ENCODE data around the gene LRRC56.

LRRC56 gene

GRCh38 chr11:560305-561147 is 23.2 kb downstream of the LRRC56 start, which contains the start of the genes LMNTD2 and RASSF7:
Gene LMNTD2, minus strand, starts transcription at chr11:560738. Its CDS starts 22 bp downstream, at chr11:560716.
Gene RASSF7, plus strand, starts transcription at chr11:560970. Its CDS starts 799 bp downstream, at chr11:561769.
- Mint-ChIP-seq H3K27me3 (ENCODE audit: low read depth) (peaks cover 14% of the 10 kb centered on the region), H3K36me3 (ENCODE audit: low read depth) (peaks cover 13% of the 10 kb centered on the region), H3K9me3 (no peaks in the 10 kb centered on the region), H3K27ac (peak within 1 kb of the TSS; percentile 49), H3K4me1 (ENCODE audit: low read depth) (peaks cover 9% of the 10 kb centered on the region), H3K4me3 (peak within 1 kb of the TSS; percentile 95)
- DNase-seq (ENCODE audit: low spot score), result peak; percentile 92

DNA sequence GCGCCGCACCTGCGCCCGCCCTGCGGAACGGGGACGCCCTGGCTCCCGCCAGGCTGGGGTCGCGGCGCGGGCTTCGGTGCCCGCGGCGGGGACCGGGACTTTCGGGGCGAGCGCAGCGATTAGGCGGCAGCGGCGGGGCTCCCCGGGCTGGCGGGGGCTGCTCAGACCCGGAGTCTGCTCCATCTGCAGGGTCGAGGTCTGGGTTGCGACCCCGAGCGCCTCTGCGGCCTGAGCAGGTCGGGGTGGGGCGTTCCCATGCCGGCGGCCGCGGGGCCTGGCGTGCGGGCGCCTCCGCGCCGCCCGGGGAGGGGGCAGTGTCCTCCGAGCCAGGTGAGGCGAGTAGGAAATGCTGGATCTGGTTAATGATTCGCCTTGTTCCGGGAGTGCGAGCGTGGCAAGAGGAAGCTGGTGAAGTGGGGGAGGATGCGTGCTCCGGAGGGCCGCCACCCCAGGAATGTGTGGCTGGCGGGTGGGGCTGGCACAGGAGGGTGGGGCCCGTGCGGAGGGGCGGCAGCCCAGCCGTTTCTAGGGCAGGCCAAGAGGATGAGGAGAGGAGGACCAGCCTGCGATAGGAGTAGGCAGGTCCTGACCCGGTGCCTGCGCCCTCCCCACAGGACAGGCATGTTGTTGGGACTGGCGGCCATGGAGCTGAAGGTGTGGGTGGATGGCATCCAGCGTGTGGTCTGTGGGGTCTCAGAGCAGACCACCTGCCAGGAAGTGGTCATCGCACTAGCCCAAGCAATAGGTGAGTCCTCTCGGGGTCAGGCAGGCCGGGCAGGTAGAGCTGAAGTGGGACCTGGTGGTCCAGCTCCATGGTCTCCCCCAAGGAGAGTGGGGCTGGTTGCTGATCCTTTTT is 24.0 kb downstream of the LRRC56 start:
- peak overlapping the region; percentile 95 for H3K4me3 Mint-ChIP-seq
- H3K27me3 Mint-ChIP-seq (ENCODE audit: low read depth), result peaks cover 12% of the 10 kb centered on the region
- H3K9me3 Mint-ChIP-seq, result no peaks in the 10 kb centered on the region
- peaks cover 9% of the 10 kb centered on the region for H3K4me1 Mint-ChIP-seq (ENCODE audit: low read depth)
- no peak for DNase-seq (ENCODE audit: low spot score)
- H3K27ac Mint-ChIP-seq, result peak overlapping the region; percentile 49
- H3K36me3 Mint-ChIP-seq (ENCODE audit: low read depth), result peaks cover 13% of the 10 kb centered on the region

DNA sequence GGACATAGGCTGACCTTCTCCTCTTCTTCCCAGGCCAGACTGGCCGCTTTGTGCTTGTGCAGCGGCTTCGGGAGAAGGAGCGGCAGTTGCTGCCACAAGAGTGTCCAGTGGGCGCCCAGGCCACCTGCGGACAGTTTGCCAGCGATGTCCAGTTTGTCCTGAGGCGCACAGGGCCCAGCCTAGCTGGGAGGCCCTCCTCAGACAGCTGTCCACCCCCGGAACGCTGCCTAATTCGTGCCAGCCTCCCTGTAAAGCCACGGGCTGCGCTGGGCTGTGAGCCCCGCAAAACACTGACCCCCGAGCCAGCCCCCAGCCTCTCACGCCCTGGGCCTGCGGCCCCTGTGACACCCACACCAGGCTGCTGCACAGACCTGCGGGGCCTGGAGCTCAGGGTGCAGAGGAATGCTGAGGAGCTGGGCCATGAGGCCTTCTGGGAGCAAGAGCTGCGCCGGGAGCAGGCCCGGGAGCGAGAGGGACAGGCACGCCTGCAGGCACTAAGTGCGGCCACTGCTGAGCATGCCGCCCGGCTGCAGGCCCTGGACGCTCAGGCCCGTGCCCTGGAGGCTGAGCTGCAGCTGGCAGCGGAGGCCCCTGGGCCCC is 24.8 kb downstream of the LRRC56 start:
- Mint-ChIP-seq H3K4me3 (peak overlapping the region; percentile 95), H3K27ac (no peak overlapping the region), H3K4me1 (ENCODE audit: low read depth) (peaks cover 12% of the 10 kb centered on the region), H3K27me3 (ENCODE audit: low read depth) (peaks cover 8% of the 10 kb centered on the region), H3K9me3 (no peaks in the 10 kb centered on the region), H3K36me3 (ENCODE audit: low read depth) (peaks cover 13% of the 10 kb centered on the region)
- no peak for DNase-seq (ENCODE audit: low spot score)

GRCh38 chr11:563066-563811 is 25.9 kb downstream of the LRRC56 start:
- H3K27ac Mint-ChIP-seq, result no peak overlapping the region
- H3K4me3 Mint-ChIP-seq, result no peak overlapping the region
- DNase-seq (ENCODE audit: low spot score), result no peak
- H3K36me3 Mint-ChIP-seq (ENCODE audit: low read depth), result peaks cover 17% of the 10 kb centered on the region
- H3K9me3 Mint-ChIP-seq, result no peaks in the 10 kb centered on the region
- peaks cover under 1% of the 10 kb centered on the region for H3K27me3 Mint-ChIP-seq (ENCODE audit: low read depth)
- H3K4me1 Mint-ChIP-seq (ENCODE audit: low read depth), result peaks cover 13% of the 10 kb centered on the region

- H3K4me3 Mint-ChIP-seq, result no peak overlapping the region
- no peak overlapping the region for H3K27ac Mint-ChIP-seq
- peaks cover 17% of the 10 kb centered on the region for H3K36me3 Mint-ChIP-seq (ENCODE audit: low read depth)
- no peaks in the 10 kb centered on the region for H3K27me3 Mint-ChIP-seq (ENCODE audit: low read depth)
- no peak for DNase-seq (ENCODE audit: low spot score)
- H3K9me3 Mint-ChIP-seq, result no peaks in the 10 kb centered on the region
- peaks cover 13% of the 10 kb centered on the region for H3K4me1 Mint-ChIP-seq (ENCODE audit: low read depth)
Observed at GRCh38 chr11:563812-564578, 26.7 kb downstream of the LRRC56 start.

DNA sequence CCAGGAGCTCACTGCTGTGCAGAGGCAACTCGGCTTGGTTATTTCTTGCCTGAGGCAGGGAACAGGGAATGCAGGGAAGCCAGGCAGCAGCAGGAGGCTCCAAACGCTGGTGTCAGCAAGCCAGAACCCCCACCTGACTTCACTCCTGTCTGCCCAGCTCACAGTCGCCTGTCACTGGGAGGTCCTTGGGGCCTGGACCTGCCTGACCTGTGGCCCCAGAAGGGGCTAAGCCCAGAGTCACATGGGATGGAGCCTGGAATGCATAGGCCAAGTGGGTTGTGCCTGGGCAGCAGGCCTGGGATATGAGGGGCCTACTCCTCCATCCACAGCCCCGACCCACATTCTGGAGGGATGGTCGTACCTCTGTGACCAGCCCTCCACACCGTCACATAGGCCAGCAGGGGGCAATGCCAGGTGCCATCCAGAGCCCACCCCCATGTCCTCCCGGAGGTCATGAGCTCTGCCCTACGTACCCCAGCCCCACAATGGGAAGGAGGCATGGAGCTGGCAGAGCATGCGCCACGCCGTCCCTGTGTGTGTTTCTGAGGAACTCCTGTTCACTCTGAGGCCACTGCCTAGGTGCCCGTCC is 28.7 kb downstream of the LRRC56 start:
- H3K36me3 Mint-ChIP-seq (ENCODE audit: low read depth), result peaks cover 17% of the 10 kb centered on the region
- H3K4me3 Mint-ChIP-seq, result no peak overlapping the region
- H3K27ac Mint-ChIP-seq, result no peak overlapping the region
- peaks cover 9% of the 10 kb centered on the region for H3K4me1 Mint-ChIP-seq (ENCODE audit: low read depth)
- no peaks in the 10 kb centered on the region for H3K9me3 Mint-ChIP-seq
- no peaks in the 10 kb centered on the region for H3K27me3 Mint-ChIP-seq (ENCODE audit: low read depth)
- DNase-seq (ENCODE audit: low spot score), result no peak

DNA sequence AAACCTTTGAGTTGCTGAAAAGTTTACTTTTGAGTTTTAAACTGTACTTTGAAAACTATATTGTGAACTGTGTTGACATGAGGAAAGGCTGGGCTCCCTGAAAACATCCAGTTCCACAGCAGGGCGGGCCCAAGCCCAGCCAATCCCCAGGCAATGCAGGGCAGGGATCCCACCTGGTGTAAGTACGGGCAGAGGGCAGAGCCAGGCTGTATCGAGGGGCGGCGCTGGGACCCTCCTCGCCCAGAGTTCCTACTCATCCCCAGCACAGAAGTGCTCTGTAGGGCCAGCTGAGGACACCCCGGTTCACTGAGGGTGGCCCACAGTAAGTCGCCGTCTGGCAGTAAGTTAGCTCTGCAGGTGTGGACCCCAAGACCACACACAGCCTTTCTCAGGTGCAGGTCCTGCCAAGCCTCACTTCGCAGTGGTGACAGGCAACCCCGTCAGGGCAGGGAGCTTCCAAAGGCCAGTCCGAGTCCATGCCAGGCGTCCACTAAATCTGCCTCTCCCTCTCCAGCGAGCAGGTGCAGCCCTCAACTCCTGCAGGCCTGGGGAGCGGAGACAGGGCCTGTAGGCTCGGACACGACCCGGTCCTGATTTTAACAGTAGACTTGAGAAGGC is 29.8 kb downstream of the LRRC56 start:
- H3K4me1 Mint-ChIP-seq (ENCODE audit: low read depth), result peaks cover 5% of the 10 kb centered on the region
- no peaks in the 10 kb centered on the region for H3K9me3 Mint-ChIP-seq
- H3K27me3 Mint-ChIP-seq (ENCODE audit: low read depth), result no peaks in the 10 kb centered on the region
- H3K4me3 Mint-ChIP-seq, result peak overlapping the region; percentile 89
- DNase-seq (ENCODE audit: low spot score), result no peak
- H3K36me3 Mint-ChIP-seq (ENCODE audit: low read depth), result peaks cover 13% of the 10 kb centered on the region
- peak overlapping the region; percentile 71 for H3K27ac Mint-ChIP-seq

DNA sequence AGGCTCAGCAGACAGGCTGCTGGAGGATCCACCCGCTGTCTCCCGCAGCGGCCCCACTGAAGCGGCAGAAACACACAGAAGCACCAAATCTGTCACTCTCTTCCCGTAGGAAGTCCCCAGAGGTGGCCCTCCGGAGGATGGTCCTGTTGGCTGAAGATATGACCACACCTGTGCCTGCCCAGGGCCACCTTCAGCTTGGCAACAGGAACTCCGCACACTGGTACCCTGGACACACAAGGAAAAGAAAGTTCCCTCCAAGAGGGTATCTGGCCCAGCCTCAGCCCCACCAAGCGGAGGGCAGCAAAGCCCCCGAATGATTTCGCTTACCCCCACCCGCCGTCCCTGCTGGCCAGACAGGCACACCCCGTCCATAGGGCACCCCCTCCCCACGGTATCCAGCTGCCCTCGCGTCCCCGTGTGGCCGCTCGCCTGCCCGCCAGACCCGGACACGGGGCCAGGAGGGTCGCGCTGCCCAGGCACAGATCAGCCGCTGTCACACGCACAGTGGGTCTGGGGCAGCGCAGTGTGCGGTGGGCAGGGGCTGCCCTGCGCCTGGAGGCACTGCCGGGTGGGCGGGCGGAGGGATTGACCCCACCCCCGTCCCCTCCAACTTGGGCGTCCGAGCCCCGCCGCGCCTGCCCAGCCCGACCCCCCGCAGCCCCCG is 30.4 kb downstream of the LRRC56 start:
- Mint-ChIP-seq H3K9me3 (no peaks in the 10 kb centered on the region), H3K27ac (peak overlapping the region; percentile 71), H3K4me3 (peak overlapping the region; percentile 89), H3K27me3 (ENCODE audit: low read depth) (no peaks in the 10 kb centered on the region), H3K4me1 (ENCODE audit: low read depth) (peaks cover 5% of the 10 kb centered on the region), H3K36me3 (ENCODE audit: low read depth) (peaks cover 13% of the 10 kb centered on the region)
- DNase-seq (ENCODE audit: low spot score), result no peak

GRCh38 chr11:568306-569157 is 31.2 kb downstream of the LRRC56 start:
- DNase-seq (ENCODE audit: low spot score), result peak; percentile 97
- peak overlapping the region; percentile 78 for H3K4me3 Mint-ChIP-seq
- peaks cover 11% of the 10 kb centered on the region for H3K36me3 Mint-ChIP-seq (ENCODE audit: low read depth)
- peaks cover 5% of the 10 kb centered on the region for H3K4me1 Mint-ChIP-seq (ENCODE audit: low read depth)
- peak overlapping the region; percentile 68 for H3K27ac Mint-ChIP-seq
- no peaks in the 10 kb centered on the region for H3K9me3 Mint-ChIP-seq
- H3K27me3 Mint-ChIP-seq (ENCODE audit: low read depth), result no peaks in the 10 kb centered on the region

- Mint-ChIP-seq H3K27ac (peak overlapping the region; percentile 68), H3K4me3 (peak overlapping the region; percentile 78), H3K9me3 (no peaks in the 10 kb centered on the region), H3K36me3 (ENCODE audit: low read depth) (peaks cover 8% of the 10 kb centered on the region), H3K27me3 (ENCODE audit: low read depth) (no peaks in the 10 kb centered on the region), H3K4me1 (ENCODE audit: low read depth) (peaks cover 8% of the 10 kb centered on the region)
- DNase-seq (ENCODE audit: low spot score), result no peak
Observed at GRCh38 chr11:569158-569885, 32.0 kb downstream of the LRRC56 start.

DNA sequence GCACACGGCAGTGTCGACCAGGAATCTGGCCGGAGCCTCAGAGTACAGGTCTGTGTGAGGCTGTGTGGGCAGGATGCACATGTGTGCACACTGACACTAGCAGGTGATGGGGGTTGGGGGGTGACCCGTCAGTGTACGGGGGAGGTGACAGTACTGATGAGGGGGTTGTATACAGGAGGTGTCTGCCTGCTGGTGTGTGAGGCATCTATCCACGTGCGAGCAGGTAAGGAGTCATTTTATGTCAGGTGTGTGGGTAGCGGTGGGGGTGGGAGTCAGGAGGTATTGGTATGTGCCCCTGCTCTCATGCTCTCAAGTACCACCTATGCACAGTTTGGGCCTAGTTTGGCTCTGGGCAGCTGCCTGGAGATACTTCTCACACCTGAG is 34.5 kb downstream of the LRRC56 start:
- Mint-ChIP-seq H3K4me1 (ENCODE audit: low read depth) (peaks cover 16% of the 10 kb centered on the region), H3K36me3 (ENCODE audit: low read depth) (peaks cover 6% of the 10 kb centered on the region), H3K27me3 (ENCODE audit: low read depth) (peaks cover 5% of the 10 kb centered on the region), H3K4me3 (no peak overlapping the region), H3K9me3 (no peaks in the 10 kb centered on the region), H3K27ac (no peak overlapping the region)
- no peak for DNase-seq (ENCODE audit: low spot score)

Measured in T-helper 2 cell treated with Interferon-gamma antibody and Interleukin-4, amounts not matched to agents 5 μg/mL and 100 μg/mL, for 36 hours (primary cell).